Spinal cord (tissue), 10 donors: ENCODE measurements around the gene SRCIN1. TPM values are rescaled to one million over a fixed set of nuclear protein-coding genes. Genes with fewer than 3 reads are reported as not detected.

ENCODE experiments used
- DNase-seq, 6 donors: peaks; one replicate each; pipeline versions ENCODE4 v3.0.0 to v3.0.0-alpha.2; 2013 to 2015; ENCODE audit warnings: low spot score in 6 of 6, low read depth in 4 of 6
- H3K27ac ChIP-seq: one replicate; pipeline ENCODE4 v1.5.1; 2013; ENCODE audit warnings: low read depth, low read length, control low read depth
- H3K27me3 ChIP-seq: one replicate; pipeline ENCODE4 v1.6.1; 2013; ENCODE audit warnings: low read length; ENCODE audit not compliant: control insufficient read depth, insufficient read depth
- H3K36me3 ChIP-seq: one replicate; pipeline ENCODE4 v1.6.1; 2013; ENCODE audit warnings: low read length; ENCODE audit not compliant: control insufficient read depth, insufficient read depth
- H3K4me1 ChIP-seq: one replicate; pipeline ENCODE4 v1.6.1; 2013; ENCODE audit warnings: low read length; ENCODE audit not compliant: control insufficient read depth, insufficient read depth
- H3K4me3 ChIP-seq: one replicate; pipeline ENCODE4 v1.5.1; 2013; ENCODE audit warnings: low read depth, low read length, control low read depth
- H3K9me3 ChIP-seq: one replicate; pipeline ENCODE4 v1.6.1; 2013; ENCODE audit warnings: low read length; ENCODE audit not compliant: control insufficient read depth, insufficient read depth
- WGBS: methylation state at CpG from one replicate; pipeline ENCODE4 v1.1.5; 2013; ENCODE audit warnings: missing lambda C conversion rate; ENCODE audit not compliant: insufficient coverage; 5-methylcytosine and 5-hydroxymethylcytosine counted together
- polyA plus RNA-seq, 2 donors: library from polyadenylated mRNA; unstranded; fragments of 120-200 nt; gene quantifications; one replicate each; pipeline ENCODE4 v1.2.1, GENCODE V29; 2013; ENCODE audit not compliant: insufficient read length in 2 of 2
- total RNA-seq, 2 donors: library from RNA; depleted of rRNA in 1 of 2; stranded (reverse); fragments of 120-200 nt in 1 of 2; fragments of >200 nt in 1 of 2; gene quantifications; one replicate each; pipeline versions ENCODE4 v1.2.3 to v1.2.4, GENCODE V29; 2013 to 2014
- donor health status: healthy.

Gene SRCIN1
- total and polyA plus RNA-seq, 4 donors: 16.0 to 79.4 (median 44.1) TPM

- Histone ChIP-seq H3K27ac (no peak overlapping the region), H3K4me3 (no peak overlapping the region), H3K36me3 (peaks cover 74% of the 10 kb centered on the region), H3K9me3 (no peaks in the 10 kb centered on the region), H3K4me1 (peaks cover 4% of the 10 kb centered on the region), H3K27me3 (no peaks in the 10 kb centered on the region)
- no peak for DNase-seq
- 93% methylated on average over 11 of the region's 17 CpGs for WGBS
Measured at GRCh38 chr17:38552343-38552742, 53.4 kb downstream of the SRCIN1 start.

GRCh38 chr17:38551121-38551520 is 54.6 kb downstream of the SRCIN1 start:
- 89% methylated on average over 7 of the region's 9 CpGs for WGBS
- no peak overlapping the region for H3K4me3 ChIP-seq
- H3K27ac ChIP-seq: no peak overlapping the region
- DNase-seq: no peak
- H3K27me3 ChIP-seq: no peaks in the 10 kb centered on the region
- no peaks in the 10 kb centered on the region for H3K9me3 ChIP-seq
- no peaks in the 10 kb centered on the region for H3K4me1 ChIP-seq
- H3K36me3 ChIP-seq: peaks cover 77% of the 10 kb centered on the region

- WGBS: 84% methylated on average over 8 of the region's 8 CpGs
- peaks cover 80% of the 10 kb centered on the region for H3K36me3 ChIP-seq
- DNase-seq: no peak
- H3K27me3 ChIP-seq: no peaks in the 10 kb centered on the region
- no peaks in the 10 kb centered on the region for H3K9me3 ChIP-seq
- no peak overlapping the region for H3K4me3 ChIP-seq
- H3K27ac ChIP-seq: no peak overlapping the region
- H3K4me1 ChIP-seq: no peaks in the 10 kb centered on the region
Measured at GRCh38 chr17:38550661-38551060, 55.1 kb downstream of the SRCIN1 start.

GRCh38 chr17:38549285-38549684 is 56.5 kb downstream of the SRCIN1 start:
- Histone ChIP-seq H3K4me3 (no peak overlapping the region), H3K36me3 (peaks cover 92% of the 10 kb centered on the region), H3K27ac (no peak overlapping the region), H3K9me3 (no peaks in the 10 kb centered on the region), H3K4me1 (no peaks in the 10 kb centered on the region), H3K27me3 (no peaks in the 10 kb centered on the region)
- no peak for DNase-seq
- WGBS: 73% methylated on average over 4 of the region's 4 CpGs

- Histone ChIP-seq H3K36me3 (peaks cover 94% of the 10 kb centered on the region), H3K4me1 (no peaks in the 10 kb centered on the region), H3K27ac (no peak overlapping the region), H3K9me3 (no peaks in the 10 kb centered on the region), H3K27me3 (no peaks in the 10 kb centered on the region), H3K4me3 (no peak overlapping the region)
- DNase-seq: no peak
- 88% methylated on average over 9 of the region's 12 CpGs for WGBS
Measured at GRCh38 chr17:38547444-38547843, 58.3 kb downstream of the SRCIN1 start.

- 94% methylated on average over 11 of the region's 11 CpGs for WGBS
- Histone ChIP-seq H3K9me3 (no peaks in the 10 kb centered on the region), H3K4me3 (no peak overlapping the region), H3K36me3 (peaks cover 92% of the 10 kb centered on the region), H3K27ac (no peak overlapping the region), H3K4me1 (no peaks in the 10 kb centered on the region), H3K27me3 (no peaks in the 10 kb centered on the region)
- no peak for DNase-seq
Measured at GRCh38 chr17:38546396-38546795, 59.4 kb downstream of the SRCIN1 start.

GRCh38 chr17:38545531-38546225 is 60.1 kb downstream of the SRCIN1 start:
- 93% methylated on average over 7 of the region's 12 CpGs for WGBS
- no peak overlapping the region for H3K4me3 ChIP-seq
- no peaks in the 10 kb centered on the region for H3K9me3 ChIP-seq
- no peaks in the 10 kb centered on the region for H3K27me3 ChIP-seq
- no peaks in the 10 kb centered on the region for H3K4me1 ChIP-seq
- DNase-seq: no peak
- H3K27ac ChIP-seq: no peak overlapping the region
- peaks cover 88% of the 10 kb centered on the region for H3K36me3 ChIP-seq

GRCh38 chr17:38544839-38545209 is 60.9 kb downstream of the SRCIN1 start:
- no peak for DNase-seq
- Histone ChIP-seq H3K36me3 (peaks cover 89% of the 10 kb centered on the region), H3K9me3 (no peaks in the 10 kb centered on the region), H3K27me3 (no peaks in the 10 kb centered on the region), H3K27ac (no peak overlapping the region), H3K4me3 (no peak overlapping the region), H3K4me1 (no peaks in the 10 kb centered on the region)
- WGBS: 90% methylated on average over 7 of the region's 7 CpGs

- no peak overlapping the region for H3K4me3 ChIP-seq
- peaks cover 89% of the 10 kb centered on the region for H3K36me3 ChIP-seq
- no peak for DNase-seq
- H3K4me1 ChIP-seq: no peaks in the 10 kb centered on the region
- H3K9me3 ChIP-seq: no peaks in the 10 kb centered on the region
- no peak overlapping the region for H3K27ac ChIP-seq
- WGBS: 86% methylated on average over 9 of the region's 10 CpGs
- H3K27me3 ChIP-seq: no peaks in the 10 kb centered on the region
Measured at GRCh38 chr17:38544175-38544838, 61.4 kb downstream of the SRCIN1 start.
